ENCODE measurements around the gene HDGF.

Gene HDGF

DNA sequence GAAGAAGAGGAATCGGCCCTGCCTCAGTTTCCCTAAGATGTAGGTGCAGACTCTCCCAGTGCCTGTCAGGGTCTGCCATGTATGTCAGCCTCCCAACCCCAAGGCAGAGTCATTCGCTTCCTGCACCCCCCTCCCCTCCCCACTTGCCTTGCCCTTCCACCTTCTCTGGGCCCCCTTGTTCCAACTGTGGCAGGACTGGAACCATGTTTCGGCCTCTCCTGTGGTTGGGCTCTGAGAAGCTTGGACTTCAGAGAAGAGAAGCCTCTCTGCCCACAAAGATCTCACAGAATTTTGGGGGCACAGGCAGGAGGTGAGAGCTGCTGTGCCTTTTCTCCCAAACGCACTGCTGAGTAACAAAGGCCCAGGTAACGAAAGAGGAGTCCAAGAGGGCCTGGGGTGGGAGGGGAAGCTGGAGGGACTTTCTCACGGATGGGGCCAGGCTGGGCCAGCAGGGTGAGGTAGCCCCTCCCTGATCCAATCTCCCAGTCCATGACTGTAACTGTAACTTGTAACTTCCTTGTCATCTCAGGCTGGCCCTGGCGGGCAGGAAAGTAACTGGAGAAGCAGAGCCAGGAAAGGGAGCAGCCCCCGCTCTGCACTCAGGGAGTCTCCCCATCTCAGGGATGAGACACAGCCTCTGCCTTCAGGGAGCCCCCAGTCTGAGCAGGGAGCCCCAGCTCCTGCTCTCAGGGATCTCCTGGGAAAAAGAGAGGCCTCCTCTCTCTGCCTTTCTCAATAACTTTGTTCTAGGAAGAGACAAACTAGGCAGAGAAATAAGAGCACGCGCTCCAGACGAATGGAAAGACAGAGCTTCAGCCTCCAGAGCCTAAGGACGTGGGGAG is 57.4 kb downstream of the HDGF start:
- DNase-seq = no peak

DNA sequence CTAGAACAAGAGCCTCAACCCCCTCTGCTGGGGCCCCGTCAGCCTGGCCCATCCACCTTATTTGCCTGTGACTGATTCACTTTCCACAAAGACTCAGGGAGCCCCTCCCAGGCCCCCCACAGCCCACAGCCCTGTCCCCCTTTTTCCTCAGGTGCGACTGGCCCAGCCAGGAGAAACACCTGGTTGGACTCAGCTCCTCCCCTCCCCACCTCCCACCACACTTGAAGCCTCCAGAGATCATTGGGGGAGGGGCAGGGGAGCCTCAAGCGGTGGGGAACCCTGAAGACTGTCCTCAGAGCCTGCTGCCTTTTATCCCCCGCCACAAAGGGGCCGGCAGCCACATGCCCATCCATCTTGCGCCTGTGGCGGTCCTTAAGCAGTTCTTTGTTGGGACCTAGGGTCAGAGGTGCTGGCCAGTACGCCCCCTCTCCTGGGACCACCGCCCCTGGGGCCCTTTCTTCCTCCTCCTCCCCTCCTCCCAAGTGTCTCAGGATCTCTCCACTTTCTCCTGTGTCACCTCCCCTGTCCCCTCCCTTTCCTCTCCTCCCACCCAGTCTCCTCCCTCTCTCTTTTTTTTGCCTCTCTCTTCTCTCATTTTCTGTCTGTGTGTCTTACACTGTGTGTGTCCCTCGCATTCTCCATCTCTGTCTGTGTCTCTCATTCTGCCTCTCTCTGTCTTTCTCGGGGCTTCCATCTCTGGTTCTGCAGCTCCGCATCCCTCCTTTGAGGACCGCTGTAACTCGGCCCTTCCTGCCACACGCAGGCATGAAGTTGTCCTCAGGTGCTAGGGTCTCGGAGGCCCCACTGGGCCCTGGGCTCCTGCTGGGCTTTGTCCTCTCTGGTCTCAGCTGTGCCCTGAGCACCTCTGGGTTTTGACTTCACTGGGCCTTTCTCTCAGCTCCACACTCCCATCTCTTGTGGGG is 58.3 kb downstream of the HDGF start:
- peak; percentile 92 for DNase-seq

DNA sequence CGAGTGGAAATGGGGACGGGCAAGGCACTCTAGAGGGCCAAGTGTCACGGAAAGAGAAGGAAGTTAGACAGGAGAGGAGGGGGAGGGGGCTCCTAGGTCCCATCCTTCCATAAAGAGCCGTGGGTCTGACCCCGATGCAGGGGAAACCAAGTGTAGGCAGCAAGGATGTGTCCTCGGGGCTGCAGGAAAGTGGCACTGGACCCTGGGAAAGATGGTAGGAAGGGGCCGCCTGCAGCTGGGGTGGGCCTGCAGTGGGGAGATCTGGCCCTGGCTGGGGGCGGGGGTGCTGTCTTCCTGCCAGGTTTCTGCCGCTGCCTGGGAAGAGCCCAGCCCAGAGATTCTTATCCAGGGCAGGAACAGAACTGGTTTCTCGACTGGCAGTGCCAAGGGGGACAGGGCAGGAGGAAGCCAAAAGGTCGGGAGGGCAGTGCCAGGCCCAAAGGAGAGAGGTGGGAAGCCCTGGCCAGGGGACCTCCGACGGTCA is 59.0 kb downstream of the HDGF start:
- DNase-seq = no peak

Measured in NCI-H510A (cell line).